DLD1 (cell line): ENCODE data around the gene ACTN1.
"Not testable (repeated sequence)": the region's sequence is repeated elsewhere in the genome, so short reads cannot be mapped to it uniquely, and the experiment has no call there.

Experiments
- in situ Hi-C: cut with HindIII; loops from 2 replicates; pipeline ENCODE4 v1.10.0; 2017; ENCODE audit warnings: low sequenced_read_pairs

Gene ACTN1

GRCh38 chr14:68878908-68879307 is 100.2 kb downstream of the ACTN1 start:
- in situ Hi-C loops, result loop anchor here (25.0 kb wide), 1 partner anchor 208 kb away; no protein-coding TSS in a partner anchor

GRCh38 chr14:68877993-68878575 is 101.0 kb downstream of the ACTN1 start:
- in situ Hi-C loops, result loop anchor here (25.0 kb wide), 1 partner anchor 209 kb away; no protein-coding TSS in a partner anchor

DNA sequence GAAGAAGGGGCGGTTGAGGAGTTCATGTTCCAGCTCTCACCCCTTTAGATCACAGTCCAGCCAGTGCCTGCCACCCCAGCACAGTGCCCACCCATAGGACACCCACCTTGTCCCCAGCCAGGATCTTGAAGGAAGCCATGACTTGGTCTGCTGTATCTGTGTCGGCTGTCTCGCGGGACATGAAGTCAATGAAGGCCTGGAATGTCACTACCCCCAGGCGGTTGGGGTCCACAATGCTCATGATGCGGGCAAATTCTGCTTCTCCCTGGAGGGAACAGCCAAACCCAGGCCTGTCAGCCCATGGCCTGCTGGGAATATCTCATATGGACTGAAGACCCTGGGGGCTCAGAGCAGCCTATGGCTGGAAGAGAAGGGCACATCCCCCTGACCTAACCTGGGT is 102.1 kb downstream of the ACTN1 start:
- in situ Hi-C loops, result loop anchor here (25.0 kb wide), 1 partner anchor 210 kb away; no protein-coding TSS in a partner anchor

DNA sequence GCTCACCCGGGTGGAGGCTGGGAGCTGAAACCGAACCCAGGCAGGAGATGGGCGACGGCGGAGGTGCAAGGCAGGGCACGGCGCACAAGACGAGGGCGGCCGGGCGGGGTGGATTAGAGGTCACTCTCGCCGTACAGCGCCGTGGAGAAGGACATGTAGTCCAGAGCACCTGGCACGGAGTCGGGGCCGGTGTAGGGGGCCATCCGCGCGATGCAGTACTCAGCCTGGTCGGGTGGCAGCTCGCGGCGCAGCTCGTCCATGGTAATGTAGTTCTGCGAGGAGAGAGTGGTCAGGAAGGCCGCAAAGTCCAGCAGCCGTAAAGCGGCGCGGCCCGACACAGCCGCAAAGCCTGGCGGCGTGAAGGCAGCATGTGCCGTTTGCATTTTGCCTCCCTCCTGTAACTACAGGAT is 104.4 kb downstream of the ACTN1 start:
- in situ Hi-C loops, result loop anchor here (25.0 kb wide), 1 partner anchor 213 kb away; no protein-coding TSS in a partner anchor

- in situ Hi-C loops, result no loop called here
Measured at GRCh38 chr14:68873376-68873775, 105.7 kb downstream of the ACTN1 start.

DNA sequence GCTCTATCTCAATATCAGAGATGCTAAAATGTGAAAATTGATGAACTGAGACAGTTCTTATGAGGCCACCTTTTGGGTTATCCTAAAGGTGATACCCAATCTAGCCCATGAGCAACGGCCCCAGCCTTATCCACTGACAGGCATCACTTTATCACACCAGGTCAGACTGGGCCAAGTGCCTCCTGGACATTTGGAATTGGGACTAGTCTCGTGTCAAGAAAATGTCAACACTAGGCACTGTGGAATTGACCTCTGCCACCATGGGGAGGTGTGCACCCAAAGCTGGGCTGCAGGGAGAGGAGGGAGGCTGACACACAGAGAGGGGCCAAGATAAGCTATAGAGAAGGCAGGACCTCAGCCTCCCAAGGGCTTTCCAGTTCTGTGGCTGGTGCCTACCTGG is 107.7 kb downstream of the ACTN1 start:
- in situ Hi-C loops, result no loop called here

DNA sequence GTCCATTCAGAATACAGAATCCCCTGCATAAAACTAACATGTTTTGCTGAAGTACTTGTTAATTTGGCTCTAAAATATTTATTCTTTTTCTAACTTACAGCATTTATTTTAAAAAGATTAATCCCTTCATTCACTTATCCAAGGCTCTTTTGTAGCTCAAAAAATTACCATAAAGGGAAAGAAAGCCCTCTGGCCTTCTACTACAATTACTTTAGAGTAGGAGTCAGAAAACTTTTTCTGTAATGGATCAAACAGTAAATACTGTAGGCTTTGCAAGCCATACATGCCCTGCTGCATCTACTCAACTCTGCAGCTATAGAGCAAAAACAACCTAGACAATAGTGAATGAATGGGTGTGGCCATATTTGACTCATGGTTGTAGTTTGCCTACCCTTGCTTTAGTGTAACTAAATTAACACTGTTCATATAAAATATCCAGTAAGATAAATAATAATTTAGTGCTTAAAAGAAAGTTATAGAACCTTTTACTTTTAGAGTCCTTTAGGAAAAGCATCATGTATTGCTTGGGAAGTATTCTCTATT is 112.0 kb downstream of the ACTN1 start:
- in situ Hi-C loops, result no loop called here

GRCh38 chr14:68865542-68865941 is 113.6 kb downstream of the ACTN1 start:
- in situ Hi-C loops, result no loop called here

- in situ Hi-C loops, result no loop called here
Measured at GRCh38 chr14:68864361-68864750, 114.7 kb downstream of the ACTN1 start.

DNA sequence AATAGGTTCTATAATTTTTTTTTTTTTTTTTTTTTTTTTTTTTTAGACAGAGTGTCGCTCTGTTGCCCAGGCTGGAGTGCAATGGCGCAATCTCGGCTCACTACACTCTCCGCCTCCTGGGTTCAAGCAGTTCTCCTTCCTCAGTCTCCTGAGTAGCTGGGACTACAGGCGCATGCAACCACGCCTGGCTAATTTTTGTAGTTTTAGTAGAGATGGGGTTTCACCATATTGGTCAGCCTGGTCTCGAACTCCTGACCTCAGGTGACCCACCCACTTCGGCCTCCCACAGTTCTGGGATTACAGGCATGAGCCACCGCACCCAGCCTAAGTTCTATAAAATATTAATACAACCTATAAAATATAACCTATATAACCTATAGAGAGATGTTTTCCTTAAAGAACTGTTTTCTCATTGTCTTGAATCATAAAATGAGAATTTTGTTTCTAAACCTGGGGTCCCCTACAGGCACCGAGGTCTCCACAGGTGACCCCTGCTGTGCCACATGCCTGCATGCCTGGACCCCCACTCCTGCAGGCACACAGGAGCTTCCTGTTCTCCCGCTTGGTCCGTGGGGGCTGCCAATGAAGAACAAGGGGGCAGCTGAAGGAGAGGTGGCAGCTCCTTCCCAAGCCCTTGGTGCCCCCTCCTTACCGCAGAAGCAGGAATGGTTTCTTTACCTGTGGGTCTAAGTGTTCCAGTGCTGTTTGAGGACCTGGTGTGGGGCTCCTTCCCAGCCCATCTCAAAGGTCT is 115.3 kb downstream of the ACTN1 start:
- in situ Hi-C loops, result no loop called here

- in situ Hi-C loops, result no loop called here
Measured at GRCh38 chr14:68862954-68863594, 116.0 kb downstream of the ACTN1 start.

- in situ Hi-C loops, result no loop called here
Measured at GRCh38 chr14:68860771-68861170, 118.3 kb downstream of the ACTN1 start.

DNA sequence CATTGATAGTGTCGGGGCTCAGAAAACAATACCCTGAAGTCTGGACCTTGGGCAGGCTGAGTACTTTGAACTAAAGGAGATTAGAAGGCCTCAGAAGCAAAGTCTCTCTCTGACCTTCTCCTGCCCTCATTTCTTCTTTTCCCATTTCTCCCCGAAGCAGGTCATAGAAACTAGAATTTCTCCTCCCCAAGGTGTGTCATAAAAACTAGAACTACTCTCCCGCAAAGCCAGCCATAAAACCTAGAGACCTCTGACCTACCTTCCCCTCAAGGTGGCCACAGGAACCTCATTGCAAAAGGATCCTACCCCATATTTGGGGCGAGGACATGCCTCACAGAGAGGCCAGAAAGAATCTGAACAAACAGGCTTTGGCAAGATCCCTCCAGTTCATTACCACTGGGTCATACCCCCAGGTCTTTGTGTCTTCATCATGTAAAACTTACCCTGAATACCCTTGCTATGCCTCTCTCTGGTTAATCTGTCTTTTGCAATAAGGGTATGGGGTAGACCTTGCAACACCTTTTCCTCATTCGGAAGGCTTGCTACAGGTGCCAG is 121.5 kb downstream of the ACTN1 start:
- in situ Hi-C loops, result no loop called here

DNA sequence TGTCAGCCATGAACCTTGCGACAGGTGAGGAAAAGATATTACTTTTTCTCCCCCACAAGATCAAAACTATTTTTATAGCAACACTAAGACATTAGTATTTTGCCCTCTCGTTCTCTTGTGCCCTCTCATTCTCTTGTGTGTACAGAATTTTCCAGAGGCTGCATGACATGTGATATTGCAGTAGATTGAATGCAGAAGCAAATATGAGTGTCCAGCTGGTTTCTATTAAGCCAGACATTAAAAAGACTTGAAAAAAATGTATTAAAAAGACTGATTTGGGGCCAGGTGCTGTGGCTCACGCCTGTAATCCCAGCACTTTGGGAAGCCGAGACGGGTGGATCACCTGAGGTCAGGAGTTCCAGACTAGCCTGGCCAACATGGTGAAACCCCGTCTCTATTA is 122.5 kb downstream of the ACTN1 start:
- in situ Hi-C loops, result no loop called here

DNA sequence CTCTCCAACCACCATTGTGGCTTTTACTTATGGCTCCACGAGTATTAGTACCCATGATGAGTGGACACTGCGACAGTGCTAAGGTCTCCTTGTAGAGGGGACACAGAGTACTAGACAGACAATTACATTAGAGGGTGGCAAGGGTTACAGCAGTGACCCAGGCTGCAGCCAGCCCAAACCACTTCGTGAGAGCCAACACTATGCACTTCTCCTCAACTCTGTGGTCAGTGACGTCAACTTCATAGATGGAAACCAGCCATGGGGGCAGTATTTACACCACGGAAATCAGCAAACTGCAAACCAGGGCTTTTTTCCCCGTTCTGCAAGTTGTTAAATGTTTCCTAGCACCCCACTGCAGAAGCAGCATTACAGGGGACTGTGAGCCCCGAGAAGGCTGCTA is 124.7 kb downstream of the ACTN1 start:
- in situ Hi-C loops, result no loop called here

DNA sequence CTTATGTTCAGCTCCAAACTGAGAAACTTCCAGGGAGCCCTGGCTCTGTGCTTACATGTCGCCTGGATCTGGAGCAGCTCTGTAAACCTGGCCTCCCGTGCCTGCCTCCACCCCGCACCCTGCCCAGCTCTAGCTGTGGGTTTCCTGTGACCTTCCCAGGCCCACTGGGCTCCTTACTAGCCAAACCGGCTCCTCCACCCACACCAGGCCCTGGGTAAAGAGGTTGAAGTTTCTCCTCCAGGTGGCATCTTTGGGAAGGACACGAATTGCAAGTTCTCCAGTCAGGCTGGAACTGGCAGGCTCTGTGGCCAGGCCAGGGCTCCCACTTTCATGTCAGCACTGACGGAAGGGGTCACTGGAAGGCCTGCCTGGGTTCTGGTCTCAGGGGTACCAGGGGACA is 125.4 kb downstream of the ACTN1 start:
- in situ Hi-C loops, result no loop called here

- in situ Hi-C loops, result not testable (repeated sequence)
Measured at GRCh38 chr14:68852493-68852892, 126.6 kb downstream of the ACTN1 start.

GRCh38 chr14:68851078-68851477 is 128.0 kb downstream of the ACTN1 start:
- in situ Hi-C loops, result no loop called here

- in situ Hi-C loops, result no loop called here
Measured at GRCh38 chr14:68849416-68849815, 129.7 kb downstream of the ACTN1 start.

DNA sequence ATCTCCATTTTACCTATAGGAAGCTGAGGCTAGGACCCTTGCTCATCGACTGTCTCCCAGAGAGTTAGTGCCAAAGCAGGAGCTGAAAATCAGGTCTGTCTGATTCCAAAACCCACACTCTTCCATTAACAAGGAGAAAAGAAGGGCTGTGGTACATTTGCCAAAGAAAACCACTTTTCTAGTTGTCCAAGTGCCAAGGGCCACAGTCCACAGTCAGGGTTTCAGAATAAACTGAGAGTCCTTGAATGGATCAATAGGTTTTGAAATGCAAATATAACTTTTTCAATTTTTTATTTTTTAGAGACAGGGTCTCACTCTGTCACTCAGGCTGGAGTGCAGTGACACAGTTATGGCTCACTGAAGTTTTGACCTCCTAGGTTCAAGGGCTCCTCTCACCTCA is 130.8 kb downstream of the ACTN1 start:
- in situ Hi-C loops, result no loop called here

GRCh38 chr14:68847640-68848039 is 131.5 kb downstream of the ACTN1 start:
- in situ Hi-C loops, result not testable (repeated sequence)
